Neural crest cell (in vitro differentiated cells): Measurements from ENCODE around the gene TCF20. TPM values are rescaled to one million over a fixed set of nuclear protein-coding genes. Genes with fewer than 3 reads are reported as not detected.

Source experiments
- DNase-seq: peaks from one replicate; pipeline ENCODE4 v3.0.0; 2021; ENCODE audit warnings: low read depth, mixed read lengths, low spot score
- H3K27ac Mint-ChIP-seq: one replicate; pipeline ENCODE4 v1.8.0; 2021; ENCODE audit warnings: mild to moderate bottlenecking, mixed read lengths; ENCODE audit not compliant: unreplicated experiment
- H3K27me3 Mint-ChIP-seq: 2 replicates; pipeline ENCODE4 v1.8.0; 2021; ENCODE audit warnings: low read depth, mild to moderate bottlenecking, mixed read lengths
- H3K36me3 Mint-ChIP-seq: 2 replicates; pipeline ENCODE4 v1.8.0; 2021; ENCODE audit warnings: low read depth, mild to moderate bottlenecking, mixed read lengths
- H3K4me1 Mint-ChIP-seq: 2 replicates; pipeline ENCODE4 v1.8.0; 2021; ENCODE audit warnings: mixed read lengths
- H3K4me3 Mint-ChIP-seq: one replicate; pipeline ENCODE4 v1.8.0; 2021; ENCODE audit warnings: mild to moderate bottlenecking, mixed read lengths
- H3K9me3 Mint-ChIP-seq: 2 replicates; pipeline ENCODE4 v1.8.0; 2021; ENCODE audit warnings: mixed read lengths
- CTCF ChIP-seq: fragments of 200-600 bp; sonication (generic); conservative IDR thresholded peaks from 2 replicates; pipeline ENCODE4 v1.5.0; 2021; ENCODE audit warnings: antibody characterized with exemption, mild to moderate bottlenecking
- total RNA-seq: library from RNA; stranded (reverse); gene quantifications from 2 replicates; pipeline ENCODE4 v1.2.1, GENCODE V29; 2021

TCF20 gene
- total RNA-seq, 1 donor from 2014 or later, result 67.5 TPM

- H3K27ac Mint-ChIP-seq, result no peak overlapping the region
- DNase-seq, result no peak
Measured at GRCh38 chr22:42236268-42236667, 34.2 kb downstream of the TCF20 start.

GRCh38 chr22:42233879-42234278 is 36.6 kb downstream of the TCF20 start:
- peaks cover 15% of the 10 kb centered on the region for H3K4me1 Mint-ChIP-seq
- H3K27ac Mint-ChIP-seq, result no peak overlapping the region
- TF ChIP-seq CTCF, result no peak
- no peak for DNase-seq
- H3K27me3 Mint-ChIP-seq, result no peaks in the 10 kb centered on the region
- peaks cover 4% of the 10 kb centered on the region for H3K9me3 Mint-ChIP-seq
- H3K36me3 Mint-ChIP-seq, result peaks cover 18% of the 10 kb centered on the region
- H3K4me3 Mint-ChIP-seq, result no peak overlapping the region

More at GRCh38 chr22:42236268-42236667, 34.2 kb downstream of the TCF20 start:
- Mint-ChIP-seq H3K4me3 (no peak overlapping the region), H3K4me1 (peaks cover 10% of the 10 kb centered on the region), H3K27me3 (no peaks in the 10 kb centered on the region), H3K36me3 (peaks cover 18% of the 10 kb centered on the region), H3K9me3 (peaks cover 4% of the 10 kb centered on the region)
- no peak for TF ChIP-seq CTCF

GRCh38 chr22:42231929-42232328 is 38.5 kb downstream of the TCF20 start:
- H3K27me3 Mint-ChIP-seq, result no peaks in the 10 kb centered on the region

GRCh38 chr22:42229455-42230149 is 40.9 kb downstream of the TCF20 start:
- peaks cover 21% of the 10 kb centered on the region for H3K4me1 Mint-ChIP-seq
- no peaks in the 10 kb centered on the region for H3K9me3 Mint-ChIP-seq
- H3K27me3 Mint-ChIP-seq, result no peaks in the 10 kb centered on the region
- H3K36me3 Mint-ChIP-seq, result peaks cover 3% of the 10 kb centered on the region
- no peak for DNase-seq
- no peak overlapping the region for H3K4me3 Mint-ChIP-seq
- no peak for TF ChIP-seq CTCF
- no peak overlapping the region for H3K27ac Mint-ChIP-seq

More at GRCh38 chr22:42231929-42232328, 38.5 kb downstream of the TCF20 start:
- Mint-ChIP-seq H3K9me3 (no peaks in the 10 kb centered on the region), H3K36me3 (peaks cover 3% of the 10 kb centered on the region), H3K4me3 (no peak overlapping the region), H3K4me1 (peaks cover 24% of the 10 kb centered on the region), H3K27ac (no peak overlapping the region)
- DNase-seq, result no peak
- no peak for TF ChIP-seq CTCF

- Mint-ChIP-seq H3K9me3 (no peaks in the 10 kb centered on the region), H3K27me3 (no peaks in the 10 kb centered on the region), H3K4me3 (no peak overlapping the region)
Measured at GRCh38 chr22:42228483-42228882, 42.0 kb downstream of the TCF20 start.

More at GRCh38 chr22:42228483-42228882, 42.0 kb downstream of the TCF20 start:
- H3K27ac Mint-ChIP-seq, result no peak overlapping the region
- no peak for DNase-seq
- H3K4me1 Mint-ChIP-seq, result peaks cover 15% of the 10 kb centered on the region
- TF ChIP-seq CTCF, result no peak
- H3K36me3 Mint-ChIP-seq, result peaks cover 3% of the 10 kb centered on the region
